Keratinocyte (primary cell): ENCODE measurements around the gene THTPA.

Source experiments
- CTCF ChIP-seq, 3 experiments: IDR thresholded peaks in 1 of 3; conservative IDR thresholded peaks in 1 of 3; optimal IDR thresholded peaks in 1 of 3; 2 replicates in 2 of 3; 3 replicates in 1 of 3; pipeline versions ENCODE3 to v1.5.1; 2011; ENCODE audit warnings: low read length in 3 of 3, mild to moderate bottlenecking in 3 of 3, moderate library complexity in 2 of 3, control low read depth in 1 of 3, inconsistent platforms in 1 of 3; ENCODE audit not compliant: insufficient read depth in 2 of 3; ENCODE audit errors: extremely low read depth in 1 of 3
- EZH2 ChIP-seq: IDR thresholded peaks from one replicate; pipeline ENCODE4 v1.6.1; 2012; ENCODE audit warnings: inconsistent platforms, mild to moderate bottlenecking, low read length, moderate library complexity

- TF ChIP-seq CTCF (optimal IDR thresholded peaks at IDR 0.05 in 1 of 3, IDR thresholded peaks at IDR 0.05 in 1 of 3, conservative IDR thresholded peaks at IDR 0.05 in 1 of 3; ENCODE audit: extremely low read depth in 1 of 3, insufficient read depth in 2 of 3, low read length in 3 of 3) (no peak), EZH2 (no peak)
These were observed 24.3 kb downstream of the THTPA start for GRCh38 chr14:23580152-23580926.
